Esophagus mucosa (tissue), 1 donor: ENCODE results near the gene PTPRJ. TPM values are rescaled to one million over a fixed set of nuclear protein-coding genes. Genes with fewer than 3 reads are reported as not detected.
"Not testable (repeated sequence)": the region's sequence is repeated elsewhere in the genome, so short reads cannot be mapped to it uniquely, and the experiment has no call there.

Experiments
- ATAC-seq: fragments of 200-7000 bp; cut with Tn5 transposase; one replicate; pipeline ENCODE4 v1.9.1; 2020
- total RNA-seq: library from RNA; stranded (reverse); gene quantifications from one replicate; pipeline ENCODE4 v1.2.4, GENCODE V29; 2023
- donor health status: DM: yes; HTN: yes; CAD: no.

Gene PTPRJ
- total RNA-seq, 1 donor from 2014 or later = 2.0 TPM

- no peak for ATAC-seq
These were observed 38.3 kb downstream of the PTPRJ start for GRCh38 chr11:48018528-48019216.

GRCh38 chr11:48019217-48019584 is 38.8 kb downstream of the PTPRJ start:
- ATAC-seq = peak; percentile 28

DNA sequence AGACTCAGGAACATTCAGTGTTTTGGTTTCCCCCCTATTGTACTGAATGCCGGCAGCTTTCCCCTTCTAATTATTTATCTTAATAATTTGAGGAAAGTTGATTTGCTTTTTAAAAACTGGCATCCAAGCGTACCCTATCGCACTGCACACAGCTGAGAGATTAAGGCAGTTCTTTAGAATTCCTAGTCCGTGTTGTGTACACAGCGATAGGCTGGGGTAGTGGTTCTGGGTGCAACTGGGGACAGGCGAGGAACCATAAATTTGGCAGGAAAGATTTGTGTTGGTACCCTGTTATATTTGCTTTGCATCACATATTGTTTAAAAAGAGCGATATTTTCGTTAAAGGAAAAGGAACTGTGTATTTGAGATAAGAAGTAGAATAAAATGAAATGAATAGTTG is 39.2 kb downstream of the PTPRJ start:
- no peak for ATAC-seq

GRCh38 chr11:48020092-48020755 is 39.9 kb downstream of the PTPRJ start:
- peak; percentile 66 for ATAC-seq

DNA sequence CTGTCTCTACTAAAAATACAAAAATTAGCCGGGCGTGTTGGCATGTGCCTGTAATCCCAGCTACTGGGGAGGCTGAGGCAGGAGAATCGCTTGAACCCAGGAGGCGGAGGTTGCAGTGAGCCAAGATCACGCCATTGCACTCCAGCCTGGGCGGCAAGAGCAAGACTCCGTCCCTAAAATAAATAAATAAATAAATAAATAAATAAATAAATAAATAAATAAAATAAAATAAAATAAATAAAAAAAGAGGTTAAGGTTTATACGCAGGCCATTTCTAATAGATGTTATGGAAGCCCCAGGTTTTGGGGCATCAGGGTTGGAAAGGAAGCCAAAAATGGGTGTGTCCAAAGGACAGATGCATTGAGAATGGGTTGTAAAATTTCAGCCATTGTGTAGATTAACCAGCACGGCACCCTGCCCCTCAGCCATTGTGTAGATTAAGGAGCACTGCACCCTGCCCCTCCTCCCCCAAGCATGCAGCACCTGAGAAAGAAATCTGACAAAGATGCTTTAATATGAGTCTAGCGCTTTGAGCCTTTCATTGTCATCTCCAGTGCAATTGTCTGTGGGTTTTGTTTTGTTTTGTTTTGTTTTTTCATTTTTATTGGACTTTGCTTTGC is 41.0 kb downstream of the PTPRJ start:
- ATAC-seq = not testable (repeated sequence)

GRCh38 chr11:48022445-48022844 is 42.1 kb downstream of the PTPRJ start:
- ATAC-seq = no peak

DNA sequence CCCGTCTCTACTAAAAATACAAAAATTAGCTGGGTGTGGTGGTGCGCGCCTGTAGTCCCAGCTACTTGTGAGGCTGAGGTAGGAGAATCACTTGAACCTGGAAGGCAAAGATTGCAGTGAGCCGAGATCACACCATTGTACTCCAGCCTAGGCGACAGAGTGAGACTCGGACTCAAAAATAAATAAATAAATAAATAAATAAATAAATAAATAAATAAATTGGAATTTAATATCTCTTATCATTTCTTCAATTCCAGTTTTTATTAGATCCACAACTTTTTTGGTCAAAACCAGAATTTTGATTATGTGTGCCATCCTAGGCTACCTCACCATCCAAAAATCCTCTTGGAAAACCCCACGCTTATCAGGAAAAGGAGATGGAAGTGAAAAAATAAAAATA is 43.2 kb downstream of the PTPRJ start:
- ATAC-seq = not testable (repeated sequence)

DNA sequence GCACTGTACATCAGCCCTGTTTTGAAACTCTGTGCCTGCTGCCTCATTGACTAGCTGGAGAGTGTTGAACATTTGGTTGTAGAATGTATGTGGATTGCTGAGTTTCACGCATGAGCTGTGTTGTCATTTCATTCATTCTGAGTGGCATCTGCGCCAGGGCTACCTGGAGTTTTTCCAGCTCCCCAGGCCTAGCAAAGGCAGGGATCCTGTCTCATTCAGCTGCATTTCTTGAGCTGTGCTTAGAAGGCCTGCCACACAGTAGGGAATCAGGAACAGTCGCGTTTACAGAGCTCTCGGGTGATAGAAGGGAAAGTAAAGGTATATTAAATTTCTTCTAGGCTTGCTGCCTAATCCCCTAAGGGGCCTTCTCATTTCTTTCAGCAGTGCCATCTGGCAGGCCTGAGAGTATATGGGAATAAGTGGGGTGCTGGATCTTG is 44.3 kb downstream of the PTPRJ start:
- no peak for ATAC-seq

DNA sequence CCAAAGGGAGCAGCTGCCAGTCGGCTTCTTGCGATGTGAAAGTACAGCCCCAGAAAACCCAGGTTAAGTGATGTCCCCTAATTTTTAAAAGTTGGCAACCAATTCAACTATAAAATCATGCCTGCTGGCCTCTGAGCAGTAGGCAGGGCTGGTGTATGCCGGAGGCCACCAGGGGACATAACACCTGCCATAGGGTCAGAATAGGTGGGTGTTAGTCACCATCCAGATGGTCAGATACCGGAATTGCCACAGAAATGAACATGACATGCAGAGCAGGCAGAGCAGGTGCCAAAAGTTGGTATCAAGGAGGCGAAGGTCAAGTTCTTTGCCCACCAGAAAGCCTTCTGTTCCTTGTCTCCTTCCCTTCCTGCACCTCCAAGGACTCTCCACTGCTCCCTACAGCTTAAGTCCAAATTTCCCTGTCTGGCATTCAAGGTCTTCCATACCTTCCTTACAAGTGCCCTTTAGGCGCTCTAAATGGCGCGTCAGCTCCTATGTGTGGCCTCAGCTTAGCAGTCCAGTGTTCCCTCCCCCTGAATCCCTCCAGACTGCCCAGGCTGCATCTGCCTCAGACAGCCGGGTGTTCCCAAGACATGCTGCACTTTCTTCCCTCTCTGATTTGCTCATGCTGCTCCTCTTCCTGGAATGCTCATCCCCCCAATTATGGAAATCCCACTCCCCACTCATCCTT is 45.1 kb downstream of the PTPRJ start:
- no peak for ATAC-seq

DNA sequence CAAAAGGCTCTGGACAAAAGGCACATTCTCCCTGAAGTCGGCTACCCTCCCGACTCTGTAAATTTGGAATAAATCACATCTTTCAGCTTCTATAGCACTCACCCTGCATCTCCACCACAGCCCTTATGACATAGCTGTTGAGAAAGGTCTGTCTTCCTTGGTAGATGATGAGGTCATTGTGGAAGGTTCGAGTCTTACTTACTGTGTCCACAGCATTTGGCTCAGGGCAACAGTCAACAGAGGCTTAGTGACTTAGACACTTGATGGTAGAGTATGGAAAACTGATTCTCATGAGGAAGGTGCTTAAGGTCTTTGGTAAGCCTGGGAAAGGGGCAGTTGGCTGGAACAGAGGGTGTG is 45.6 kb downstream of the PTPRJ start:
- peak; percentile 35 for ATAC-seq

GRCh38 chr11:48028914-48029680 is 48.7 kb downstream of the PTPRJ start:
- no peak for ATAC-seq

DNA sequence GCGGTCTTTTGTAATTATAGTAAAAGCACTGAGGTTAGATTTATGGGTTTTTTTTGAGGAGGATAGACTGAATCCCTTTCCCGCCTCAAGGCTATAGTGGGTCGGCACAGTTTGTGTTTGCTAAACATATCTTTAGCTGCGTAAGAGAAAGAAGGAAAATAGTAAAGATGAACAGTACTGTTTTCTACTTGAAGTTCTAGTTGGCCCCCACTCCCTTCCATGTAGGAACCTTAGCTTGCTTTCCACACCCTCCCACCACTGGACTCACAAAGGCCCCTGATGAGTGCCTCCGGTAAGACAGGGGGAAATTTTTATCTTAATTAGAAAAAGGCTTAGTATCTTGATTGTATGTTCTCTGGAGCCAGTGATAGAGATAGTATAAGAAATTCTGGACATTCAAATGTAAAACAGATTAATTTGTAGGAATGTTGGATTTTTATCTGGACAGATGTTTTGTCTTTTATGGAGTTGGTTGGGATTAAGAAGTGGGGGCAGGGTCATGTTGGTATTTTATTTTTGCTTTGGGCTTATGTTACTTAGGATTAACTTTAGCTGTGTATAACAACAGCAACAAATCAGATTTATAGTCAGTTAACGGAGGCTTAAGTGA is 49.4 kb downstream of the PTPRJ start:
- ATAC-seq = no peak

DNA sequence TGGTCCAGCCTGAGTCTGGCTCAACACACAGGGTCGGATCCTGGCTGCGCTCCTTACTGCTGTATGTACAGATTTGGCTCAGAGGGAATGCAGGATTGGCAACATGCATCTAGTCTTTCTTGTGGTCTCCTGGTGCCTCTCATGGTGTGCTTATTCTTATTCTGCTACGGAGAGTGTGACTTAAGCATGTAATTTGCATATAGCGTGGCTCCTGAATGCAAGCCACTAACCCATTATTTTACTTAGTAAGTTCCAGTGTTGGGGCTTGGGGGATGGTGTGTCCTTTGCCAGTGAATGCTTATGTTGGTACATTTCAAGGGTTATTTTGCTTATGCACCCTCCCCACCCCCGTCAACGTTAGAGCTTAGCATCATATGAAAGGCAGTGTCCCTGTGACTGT is 51.2 kb downstream of the PTPRJ start:
- no peak for ATAC-seq

GRCh38 chr11:48032721-48033120 is 52.4 kb downstream of the PTPRJ start:
- no peak for ATAC-seq

DNA sequence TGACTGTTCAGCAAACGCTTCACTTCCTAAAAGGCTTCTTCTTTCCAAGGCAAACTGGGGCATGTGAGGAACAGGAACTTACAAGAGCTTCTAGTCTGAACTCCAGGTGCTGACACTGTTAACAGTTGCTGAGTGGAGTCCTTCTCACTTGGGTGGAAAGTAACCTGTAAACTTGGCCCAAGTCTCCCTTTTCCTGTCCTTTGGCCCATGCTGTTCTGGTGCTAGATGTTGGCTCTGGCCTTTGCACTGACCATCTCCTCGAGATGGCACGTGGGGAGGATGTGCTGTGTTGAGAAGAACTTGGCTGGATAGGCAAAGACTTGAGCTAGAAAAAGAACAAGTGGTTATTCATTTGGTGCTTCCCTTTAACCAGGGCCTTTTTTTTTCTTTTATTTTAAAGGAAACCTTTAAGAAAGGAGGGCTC is 53.6 kb downstream of the PTPRJ start:
- no peak for ATAC-seq

DNA sequence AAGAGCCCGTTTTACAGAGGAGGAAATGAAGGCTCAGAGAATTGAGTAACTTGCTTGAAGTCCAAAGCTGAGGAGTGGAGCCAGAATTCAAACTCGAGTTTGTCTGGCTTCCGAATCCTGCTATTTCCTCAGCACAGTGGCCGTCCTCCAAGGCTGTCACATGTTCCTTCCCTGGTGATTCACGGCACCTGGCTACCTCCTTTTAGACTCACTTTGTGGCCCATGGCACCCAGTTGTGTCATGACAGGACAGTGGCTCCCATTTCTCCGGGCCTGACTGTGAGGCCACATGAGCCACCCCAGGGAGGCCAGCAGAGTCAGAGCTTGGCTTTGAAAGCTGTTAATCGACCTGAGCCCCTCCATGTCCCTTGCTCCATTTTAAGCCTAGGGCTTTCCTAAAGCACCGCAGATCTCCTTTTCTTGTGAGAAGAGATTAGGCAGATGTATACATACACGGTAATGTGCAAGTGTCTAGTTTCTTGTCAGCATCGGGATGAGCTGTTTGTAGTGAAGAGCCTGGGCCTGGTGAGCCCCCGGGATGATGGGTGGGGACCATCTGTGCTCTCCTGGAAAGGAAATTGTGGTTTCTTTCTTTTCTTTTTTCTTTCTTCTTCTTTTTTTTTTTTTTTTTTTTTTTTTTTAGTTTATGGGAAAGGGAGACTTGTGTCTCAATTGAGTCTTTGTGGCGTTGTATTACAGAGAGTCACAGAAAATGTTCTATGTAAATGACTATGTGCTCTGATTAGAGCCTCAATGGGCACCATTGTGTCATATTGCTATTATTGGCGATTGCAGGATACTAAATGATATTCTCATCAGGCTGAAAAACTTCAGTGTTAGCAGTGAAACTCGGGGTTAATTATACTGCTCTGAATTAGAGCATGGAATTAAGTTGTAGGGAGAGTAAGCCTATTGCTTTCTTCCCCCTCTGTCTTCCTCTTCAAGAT is 54.8 kb downstream of the PTPRJ start:
- ATAC-seq = no peak

GRCh38 chr11:48036011-48036410 is 55.7 kb downstream of the PTPRJ start:
- ATAC-seq = no peak

DNA sequence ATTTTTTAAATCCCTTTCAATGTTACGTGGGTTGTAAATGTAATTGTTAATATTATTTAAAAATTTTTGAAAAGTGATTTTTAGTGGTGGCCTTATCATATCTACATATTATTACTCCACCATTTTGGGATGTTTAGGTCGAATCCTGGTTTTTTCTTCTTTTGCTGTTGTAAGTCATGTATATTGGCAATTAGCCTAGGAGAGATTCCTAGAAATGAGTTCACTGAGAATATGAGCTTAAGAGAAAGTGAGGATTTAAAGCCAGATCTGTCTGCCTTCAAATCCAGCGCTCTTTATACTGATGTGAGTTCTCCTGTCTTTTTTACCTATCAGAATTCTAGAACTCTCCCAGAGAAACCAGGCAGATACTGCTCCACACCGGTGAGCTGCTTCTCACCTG is 56.1 kb downstream of the PTPRJ start:
- ATAC-seq = no peak

DNA sequence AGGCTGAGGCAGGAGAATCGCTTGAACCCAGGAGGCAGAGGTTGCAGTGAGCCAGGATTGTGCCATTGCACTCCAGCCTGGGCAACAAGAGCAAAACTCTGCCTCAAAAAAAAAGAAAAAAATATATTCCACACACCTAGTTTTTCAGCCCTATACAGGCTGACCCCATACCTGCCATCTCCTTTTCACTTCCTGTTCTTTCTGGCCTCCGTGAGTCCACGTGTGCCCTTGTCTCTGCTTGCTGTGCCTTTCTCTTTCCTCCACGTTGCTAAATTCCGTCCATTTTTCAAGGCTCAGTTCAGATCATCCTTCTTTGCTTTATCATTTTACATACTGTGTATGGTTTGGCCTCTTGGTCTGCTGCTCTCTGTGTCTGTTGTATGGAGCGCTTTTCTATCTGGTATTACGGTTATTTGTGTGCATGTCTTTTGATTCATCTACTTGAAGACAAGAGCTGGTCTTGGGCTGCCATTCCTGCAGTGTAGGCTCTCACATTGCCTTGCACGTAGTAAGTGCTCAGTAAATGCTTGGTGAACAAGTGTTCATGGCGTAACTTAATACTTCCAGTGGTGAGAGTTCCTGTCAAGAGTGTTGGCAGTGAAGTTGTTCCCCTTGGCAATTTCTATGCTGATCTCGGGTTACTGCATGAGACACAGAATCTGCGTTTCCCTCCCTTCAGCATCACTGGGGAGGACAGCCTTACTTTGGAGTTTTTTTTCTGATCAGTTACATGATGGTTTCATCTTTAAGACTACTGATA is 57.5 kb downstream of the PTPRJ start:
- ATAC-seq = no peak

DNA sequence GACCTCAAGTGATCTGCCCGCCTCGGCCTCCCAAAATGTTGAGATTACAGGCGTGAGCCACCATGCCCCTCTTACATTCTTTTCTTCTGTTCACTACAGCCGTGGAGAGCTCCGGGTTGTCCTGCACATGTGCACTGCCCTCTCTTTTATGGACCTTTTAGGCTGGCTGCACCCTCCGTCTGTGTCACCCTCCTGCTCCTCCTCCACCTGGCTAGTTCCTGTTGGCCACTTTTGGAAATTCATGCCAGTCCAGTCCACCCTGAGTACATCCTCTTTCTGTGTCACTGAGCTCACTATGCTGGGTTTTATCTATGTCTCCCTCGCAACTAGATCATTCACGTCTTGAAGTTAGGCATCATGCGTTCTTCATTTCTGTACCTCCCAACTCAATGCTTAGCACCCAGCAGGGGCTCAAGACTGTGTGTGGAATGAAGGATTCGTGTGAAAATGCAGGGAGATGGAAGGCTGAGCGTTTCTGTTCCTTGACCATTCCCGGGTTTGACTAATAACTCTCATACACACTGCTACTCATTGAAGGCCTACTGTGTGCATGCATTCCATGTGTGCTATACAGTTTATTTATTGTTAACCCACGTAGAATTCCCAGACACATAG is 60.6 kb downstream of the PTPRJ start:
- ATAC-seq = no peak
